ENCODE data around the gene SPINK6. TPM values are rescaled to one million over a fixed set of nuclear protein-coding genes. Genes with fewer than 3 reads are reported as not detected.

Gene SPINK6
- total RNA-seq, 1 experiment from 2014 or later = not detected

DNA sequence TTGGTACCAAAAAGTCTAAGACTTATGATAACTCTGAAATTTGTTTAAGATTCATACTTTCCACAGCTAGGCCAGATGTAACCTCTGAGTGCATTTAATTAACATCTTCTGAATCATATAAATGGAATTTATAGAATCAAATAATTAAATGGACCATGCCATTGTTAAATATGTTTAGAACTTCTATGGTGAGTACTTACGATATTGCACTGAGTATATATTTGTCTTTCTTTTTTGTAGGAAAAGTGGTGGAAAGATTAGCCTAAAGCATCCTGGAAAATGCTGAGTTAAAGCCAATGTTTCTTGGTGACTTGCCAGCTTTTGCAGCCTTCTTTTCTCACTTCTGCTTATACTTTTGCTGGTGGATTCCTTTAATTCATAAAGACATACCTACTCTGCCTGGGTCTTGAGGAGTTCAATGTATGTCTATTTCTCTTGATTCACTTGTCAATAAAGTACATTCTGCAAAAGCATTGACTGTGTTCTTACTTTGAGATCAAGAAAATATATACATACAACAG lies 11.9 kb downstream of the SPINK6 start:
- H3K36me3 ChIP-seq (ENCODE audit: insufficient read depth, low read length, poor library complexity, severe bottlenecking) = no peaks in the 10 kb centered on the region
- no TSS peak for BruUV-seq (replicated peaks)
- no peaks in the 10 kb centered on the region for H3K9me3 ChIP-seq (ENCODE audit: low read depth, low read length, poor library complexity, severe bottlenecking)
- no peak overlapping the region for H3K27ac ChIP-seq (ENCODE audit: low read depth, low read length, poor library complexity, severe bottlenecking)
- H3K4me1 ChIP-seq (ENCODE audit: insufficient read depth, low read length, poor library complexity, severe bottlenecking) = no peaks in the 10 kb centered on the region
- no peaks in the 10 kb centered on the region for H3K27me3 ChIP-seq (replicated peaks; ENCODE audit: insufficient read depth, low read depth, low read length, poor library complexity)
- CTCF ChIA-PET = no interaction called here
- intact Hi-C loops (cut with micrococcal nuclease; ENCODE audit: unreplicated experiment) = no loop called here
- POLR2A ChIA-PET (ENCODE audit: low non-redundant PET) = no interaction called here
- no peak for DNase-seq (ENCODE audit: low spot score)
- H3K4me3 ChIP-seq (ENCODE audit: low read depth, low read length, poor library complexity, severe bottlenecking) = no peak overlapping the region
- TF ChIP-seq, protein P1, sequence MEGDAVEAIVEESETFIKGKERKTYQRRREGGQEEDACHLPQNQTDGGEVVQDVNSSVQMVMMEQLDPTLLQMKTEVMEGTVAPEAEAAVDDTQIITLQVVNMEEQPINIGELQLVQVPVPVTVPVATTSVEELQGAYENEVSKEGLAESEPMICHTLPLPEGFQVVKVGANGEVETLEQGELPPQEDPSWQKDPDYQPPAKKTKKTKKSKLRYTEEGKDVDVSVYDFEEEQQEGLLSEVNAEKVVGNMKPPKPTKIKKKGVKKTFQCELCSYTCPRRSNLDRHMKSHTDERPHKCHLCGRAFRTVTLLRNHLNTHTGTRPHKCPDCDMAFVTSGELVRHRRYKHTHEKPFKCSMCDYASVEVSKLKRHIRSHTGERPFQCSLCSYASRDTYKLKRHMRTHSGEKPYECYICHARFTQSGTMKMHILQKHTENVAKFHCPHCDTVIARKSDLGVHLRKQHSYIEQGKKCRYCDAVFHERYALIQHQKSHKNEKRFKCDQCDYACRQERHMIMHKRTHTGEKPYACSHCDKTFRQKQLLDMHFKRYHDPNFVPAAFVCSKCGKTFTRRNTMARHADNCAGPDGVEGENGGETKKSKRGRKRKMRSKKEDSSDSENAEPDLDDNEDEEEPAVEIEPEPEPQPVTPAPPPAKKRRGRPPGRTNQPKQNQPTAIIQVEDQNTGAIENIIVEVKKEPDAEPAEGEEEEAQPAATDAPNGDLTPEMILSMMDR (conservative IDR thresholded peaks at IDR 0.05; ENCODE audit: low read depth, low read length) = no peak
- no peak for TF ChIP-seq EZH2 (IDR thresholded peaks at IDR 0.05; ENCODE audit: borderline replicate concordance, low read depth, low read length, poor library complexity, severe bottlenecking)

GRCh38 chr5:148221508-148221907 lies 18.7 kb downstream of the SPINK6 start:
- intact Hi-C loops (cut with micrococcal nuclease; ENCODE audit: unreplicated experiment) = no loop called here
- no peak for DNase-seq (ENCODE audit: low spot score)
- peaks cover 30% of the 10 kb centered on the region for H3K27me3 ChIP-seq (replicated peaks; ENCODE audit: insufficient read depth, low read depth, low read length, poor library complexity)
- no peak for TF ChIP-seq EZH2 (IDR thresholded peaks at IDR 0.05; ENCODE audit: borderline replicate concordance, low read depth, low read length, poor library complexity, severe bottlenecking)
- TF ChIP-seq, protein P1 (conservative IDR thresholded peaks at IDR 0.05; ENCODE audit: low read depth, low read length) = no peak
- no peak overlapping the region for H3K27ac ChIP-seq (ENCODE audit: low read depth, low read length, poor library complexity, severe bottlenecking)
- H3K9me3 ChIP-seq (ENCODE audit: low read depth, low read length, poor library complexity, severe bottlenecking) = no peaks in the 10 kb centered on the region
- ChIA-PET POLR2A (ENCODE audit: low non-redundant PET) (no interaction called here), CTCF (no interaction called here)
- H3K4me1 ChIP-seq (ENCODE audit: insufficient read depth, low read length, poor library complexity, severe bottlenecking) = no peaks in the 10 kb centered on the region
- BruUV-seq (replicated peaks) = no TSS peak
- H3K4me3 ChIP-seq (ENCODE audit: low read depth, low read length, poor library complexity, severe bottlenecking) = no peak overlapping the region
- no peaks in the 10 kb centered on the region for H3K36me3 ChIP-seq (ENCODE audit: insufficient read depth, low read length, poor library complexity, severe bottlenecking)

- no peaks in the 10 kb centered on the region for H3K9me3 ChIP-seq (ENCODE audit: low read depth, low read length, poor library complexity, severe bottlenecking)
- BruUV-seq (replicated peaks) = no TSS peak
- DNase-seq (ENCODE audit: low spot score) = peak; percentile 9
- TF ChIP-seq, protein P1 (conservative IDR thresholded peaks at IDR 0.05; ENCODE audit: low read depth, low read length) = no peak
- no peak for TF ChIP-seq EZH2 (IDR thresholded peaks at IDR 0.05; ENCODE audit: borderline replicate concordance, low read depth, low read length, poor library complexity, severe bottlenecking)
- ChIA-PET CTCF (no interaction called here), POLR2A (ENCODE audit: low non-redundant PET) (no interaction called here)
- no peak overlapping the region for H3K27ac ChIP-seq (ENCODE audit: low read depth, low read length, poor library complexity, severe bottlenecking)
- H3K4me3 ChIP-seq (ENCODE audit: low read depth, low read length, poor library complexity, severe bottlenecking) = no peak overlapping the region
- peaks cover 36% of the 10 kb centered on the region for H3K27me3 ChIP-seq (replicated peaks; ENCODE audit: insufficient read depth, low read depth, low read length, poor library complexity)
- H3K4me1 ChIP-seq (ENCODE audit: insufficient read depth, low read length, poor library complexity, severe bottlenecking) = no peaks in the 10 kb centered on the region
- intact Hi-C loops (cut with micrococcal nuclease; ENCODE audit: unreplicated experiment) = no loop called here
- H3K36me3 ChIP-seq (ENCODE audit: insufficient read depth, low read length, poor library complexity, severe bottlenecking) = no peaks in the 10 kb centered on the region
Observed at GRCh38 chr5:148224117-148224742, 21.4 kb downstream of the SPINK6 start.
